PC-9 (cell line): ENCODE results near the gene CFL2.

ENCODE experiments used
- CTCF ChIP-seq: fragments of 200-600 bp; sonication (generic); conservative IDR thresholded peaks from 2 replicates; pipeline ENCODE4 v1.6.1; 2017; ENCODE audit warnings: mixed run types, antibody characterized with exemption, mild to moderate bottlenecking, moderate library complexity
- EZH2 ChIP-seq: fragments of 200-600 bp; sonication (generic); IDR thresholded peaks from 2 replicates; pipeline ENCODE4 v1.8.0; 2017; ENCODE audit warnings: antibody characterized with exemption, low read depth

GRCh38 chr14:34668111-34668510, 46.3 kb downstream of the CFL2 start:
- TF ChIP-seq CTCF (no peak), EZH2 (no peak)
